Measurements from ENCODE around the gene LRP1.

LRP1 gene

DNA sequence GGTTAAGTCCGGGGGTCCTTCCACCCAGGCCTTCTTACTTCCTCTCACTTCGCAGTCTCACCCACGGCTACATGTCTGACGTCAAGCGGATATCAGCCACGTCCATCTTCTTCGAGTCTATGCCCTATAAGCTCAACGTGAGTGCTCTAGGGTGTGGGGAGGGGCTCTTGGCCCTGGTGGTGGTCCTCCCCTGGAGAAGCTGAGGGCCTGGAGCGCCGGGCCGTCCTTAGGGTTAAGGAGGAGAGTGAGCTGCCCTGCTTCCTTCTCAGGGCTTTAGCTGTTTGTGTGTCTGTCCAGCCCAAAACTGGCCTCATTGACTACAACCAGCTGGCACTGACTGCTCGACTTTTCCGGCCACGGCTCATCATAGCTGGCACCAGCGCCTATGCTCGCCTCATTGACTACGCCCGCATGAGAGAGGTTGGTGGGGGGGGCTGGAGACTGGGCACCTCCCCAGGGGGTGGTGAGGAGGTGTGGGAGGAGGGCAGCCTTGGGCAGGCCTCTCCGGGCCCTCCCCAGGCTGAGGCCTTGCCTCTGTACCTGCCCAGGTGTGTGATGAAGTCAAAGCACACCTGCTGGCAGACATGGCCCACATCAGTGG, 104.0 kb downstream of the LRP1 start:
- in situ Hi-C loops (cut with MboI; ENCODE audit: low sequenced_read_pairs): no loop called here

DNA sequence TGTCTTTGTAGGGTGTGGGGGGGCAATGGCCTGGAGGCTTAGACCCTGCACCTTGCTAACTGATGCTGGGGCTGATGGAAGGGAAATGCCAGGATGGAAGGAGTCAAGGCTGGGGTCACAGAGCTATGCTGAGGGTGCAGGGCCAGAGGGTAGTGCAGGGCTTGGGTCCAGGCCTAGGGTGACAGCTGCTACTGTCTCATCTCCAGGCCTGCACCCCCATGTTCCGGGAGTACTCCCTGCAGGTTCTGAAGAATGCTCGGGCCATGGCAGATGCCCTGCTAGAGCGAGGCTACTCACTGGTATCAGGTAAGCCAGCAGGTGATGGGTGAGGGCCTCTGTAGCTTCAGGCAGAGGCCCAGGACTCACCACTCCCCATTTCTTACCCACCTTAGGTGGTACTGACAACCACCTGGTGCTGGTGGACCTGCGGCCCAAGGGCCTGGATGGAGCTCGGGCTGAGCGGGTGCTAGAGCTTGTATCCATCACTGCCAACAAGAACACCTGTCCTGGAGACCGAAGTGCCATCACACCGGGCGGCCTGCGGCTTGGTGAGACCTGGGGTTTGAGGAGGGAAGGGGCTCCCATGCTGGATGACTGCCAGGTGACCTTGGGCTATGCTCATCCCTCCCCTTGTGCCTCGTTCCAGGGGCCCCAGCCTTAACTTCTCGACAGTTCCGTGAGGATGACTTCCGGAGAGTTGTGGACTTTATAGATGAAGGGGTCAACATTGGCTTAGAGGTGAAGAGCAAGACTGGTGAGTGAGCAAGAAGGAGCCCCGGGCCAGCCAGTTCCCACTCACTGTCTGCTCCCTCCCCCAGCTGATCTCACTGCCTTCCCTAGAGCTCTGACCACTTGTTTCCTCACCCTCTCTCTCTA, 105.3 kb downstream of the LRP1 start:
- in situ Hi-C loops (cut with MboI; ENCODE audit: low sequenced_read_pairs): no loop called here

DNA sequence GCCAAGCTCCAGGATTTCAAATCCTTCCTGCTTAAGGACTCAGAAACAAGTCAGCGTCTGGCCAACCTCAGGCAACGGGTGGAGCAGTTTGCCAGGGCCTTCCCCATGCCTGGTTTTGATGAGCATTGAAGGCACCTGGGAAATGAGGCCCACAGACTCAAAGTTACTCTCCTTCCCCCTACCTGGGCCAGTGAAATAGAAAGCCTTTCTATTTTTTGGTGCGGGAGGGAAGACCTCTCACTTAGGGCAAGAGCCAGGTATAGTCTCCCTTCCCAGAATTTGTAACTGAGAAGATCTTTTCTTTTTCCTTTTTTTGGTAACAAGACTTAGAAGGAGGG, 105.9 kb downstream of the LRP1 start:
- in situ Hi-C loops (cut with MboI; ENCODE audit: low sequenced_read_pairs): no loop called here

DNA sequence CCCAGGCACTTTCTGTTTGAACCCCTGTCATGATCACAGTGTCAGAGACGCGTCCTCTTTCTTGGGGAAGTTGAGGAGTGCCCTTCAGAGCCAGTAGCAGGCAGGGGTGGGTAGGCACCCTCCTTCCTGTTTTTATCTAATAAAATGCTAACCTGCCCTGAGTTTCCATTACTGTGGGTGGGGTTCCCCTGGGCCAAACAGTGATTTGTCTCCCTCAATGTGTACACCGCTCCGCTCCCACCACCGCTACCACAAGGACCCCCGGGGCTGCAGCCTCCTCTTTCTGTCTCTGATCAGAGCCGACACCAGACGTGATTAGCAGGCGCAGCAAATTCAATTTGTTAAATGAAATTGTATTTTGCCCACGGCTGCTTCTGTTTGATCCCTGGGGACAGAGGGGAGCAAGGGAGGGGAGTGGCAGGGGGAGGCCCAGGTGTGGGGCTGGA, 106.3 kb downstream of the LRP1 start:
- in situ Hi-C loops (cut with MboI; ENCODE audit: low sequenced_read_pairs): no loop called here

DNA sequence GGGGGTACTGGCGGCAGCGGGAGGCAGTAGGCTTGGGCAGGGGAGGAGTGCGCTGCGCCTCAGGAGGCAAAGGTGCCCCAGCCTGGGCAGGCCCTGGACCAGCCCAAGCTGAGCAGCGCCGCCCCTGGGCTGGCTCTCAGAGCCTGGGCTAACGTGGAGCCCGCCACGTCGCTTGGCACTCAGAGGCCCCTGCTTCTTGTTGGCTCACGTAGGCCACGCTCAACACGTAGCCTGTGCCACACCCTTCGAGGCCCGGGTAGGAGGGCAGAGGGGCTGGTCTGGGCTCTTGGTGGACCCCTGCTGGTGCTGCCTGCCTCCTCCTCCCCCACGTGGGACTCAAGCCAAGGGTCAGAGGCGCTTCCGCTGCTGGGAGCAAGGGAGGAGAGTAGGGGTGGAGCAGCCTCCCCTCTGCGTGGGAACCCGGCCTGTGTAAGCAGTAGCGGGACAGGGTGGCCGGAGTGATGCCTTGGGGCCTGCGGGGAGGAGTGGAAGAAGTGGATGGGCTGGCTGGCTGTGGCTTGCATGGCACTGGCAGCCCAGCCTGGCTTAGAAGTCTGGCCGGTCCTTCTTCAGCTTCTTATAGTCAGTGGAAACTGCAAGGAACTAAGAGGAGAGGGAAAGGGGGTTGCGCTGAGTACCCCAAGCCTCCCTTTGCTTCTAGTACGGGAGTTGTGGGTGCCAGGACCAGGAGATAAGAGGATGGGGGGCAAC, 106.9 kb downstream of the LRP1 start:
- in situ Hi-C loops (cut with MboI; ENCODE audit: low sequenced_read_pairs): no loop called here

DNA sequence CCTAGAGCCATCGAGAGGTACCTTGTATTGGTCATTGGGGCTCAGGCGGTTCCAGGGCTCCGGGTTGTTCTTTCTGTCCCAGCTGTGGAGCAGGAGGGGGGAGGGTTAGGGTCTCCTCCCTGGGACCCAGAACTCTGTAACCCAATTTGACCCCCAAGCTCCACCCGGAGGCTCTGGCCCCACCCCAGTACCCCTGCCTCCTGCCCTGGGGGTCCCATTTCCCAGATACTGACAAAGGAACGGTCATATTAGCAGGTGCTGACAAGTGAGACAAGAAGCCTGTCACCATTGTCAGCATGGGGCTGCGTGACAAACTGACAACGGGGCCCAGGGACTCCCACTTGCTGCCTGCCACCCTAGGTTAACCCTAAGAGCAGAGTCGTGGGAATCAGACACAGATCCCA, 107.4 kb downstream of the LRP1 start:
- in situ Hi-C loops (cut with MboI; ENCODE audit: low sequenced_read_pairs): no loop called here

DNA sequence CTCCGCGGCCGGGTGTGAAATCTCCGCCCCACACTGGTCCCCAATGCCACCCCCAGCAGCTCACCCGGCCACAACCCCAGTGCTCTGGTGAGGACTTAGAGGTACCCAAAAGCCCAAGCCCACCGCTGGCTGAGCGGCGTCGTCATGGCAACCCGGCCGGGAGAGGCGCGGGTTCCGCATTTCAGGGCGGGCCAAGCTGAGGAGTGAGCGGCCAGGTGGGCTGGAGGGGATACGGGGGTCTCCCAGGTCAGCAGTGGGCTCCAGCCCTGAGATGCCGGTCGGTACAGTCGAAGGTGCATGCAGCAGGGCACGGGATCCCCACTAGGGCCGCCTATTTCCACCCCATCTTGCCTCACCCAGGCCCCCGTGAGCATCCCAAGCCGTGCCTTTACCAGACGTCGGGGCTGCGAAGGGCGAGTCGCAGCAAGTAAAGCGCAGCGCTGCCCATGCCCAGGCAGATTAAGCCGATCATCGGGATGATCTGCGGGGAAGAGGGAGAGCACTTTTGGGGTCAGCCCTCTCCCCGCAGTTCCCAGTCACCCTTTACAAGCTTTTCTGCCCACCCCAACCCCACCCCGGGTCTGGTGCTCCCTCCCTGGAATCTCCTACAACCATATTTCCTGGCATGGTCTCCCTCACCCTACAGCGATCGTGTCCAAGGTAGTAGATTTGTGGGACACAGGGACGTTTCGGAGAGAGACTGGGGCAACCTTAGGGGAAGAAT, 108.1 kb downstream of the LRP1 start:
- in situ Hi-C loops (cut with MboI; ENCODE audit: low sequenced_read_pairs): no loop called here

DNA sequence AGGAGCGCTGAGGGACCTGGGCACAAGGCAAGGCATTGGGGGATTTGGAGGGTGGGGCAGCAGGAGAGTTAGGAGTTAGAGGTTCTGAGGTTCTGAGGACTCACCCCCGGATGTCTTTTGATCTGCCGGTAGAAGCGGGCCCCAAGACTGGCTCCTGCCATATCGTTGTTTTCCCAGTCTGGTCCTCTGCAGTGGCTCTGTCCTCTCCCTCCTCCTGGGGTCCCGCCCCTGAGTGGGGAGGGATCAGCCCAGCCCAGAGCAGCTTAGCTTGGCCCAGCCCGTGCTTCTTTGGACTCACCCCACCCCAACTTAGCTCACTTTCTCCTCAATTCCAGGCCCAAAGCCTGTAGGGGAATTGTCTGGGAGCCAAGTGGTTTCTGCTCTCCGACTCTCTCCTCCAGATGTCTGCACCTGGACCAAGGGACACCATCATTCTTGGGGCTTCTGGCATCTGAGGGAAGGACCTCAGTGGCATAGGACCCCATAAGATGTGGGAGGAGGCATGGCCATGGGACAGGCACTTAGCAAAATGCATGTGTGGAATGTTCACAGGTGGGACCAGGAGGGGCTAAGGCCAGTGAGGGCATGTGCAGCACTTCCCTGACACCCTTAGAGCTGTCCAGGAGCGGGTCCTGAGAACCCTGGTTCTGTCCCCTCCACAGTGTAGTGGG, 108.8 kb downstream of the LRP1 start:
- in situ Hi-C loops (cut with MboI; ENCODE audit: low sequenced_read_pairs): no loop called here

DNA sequence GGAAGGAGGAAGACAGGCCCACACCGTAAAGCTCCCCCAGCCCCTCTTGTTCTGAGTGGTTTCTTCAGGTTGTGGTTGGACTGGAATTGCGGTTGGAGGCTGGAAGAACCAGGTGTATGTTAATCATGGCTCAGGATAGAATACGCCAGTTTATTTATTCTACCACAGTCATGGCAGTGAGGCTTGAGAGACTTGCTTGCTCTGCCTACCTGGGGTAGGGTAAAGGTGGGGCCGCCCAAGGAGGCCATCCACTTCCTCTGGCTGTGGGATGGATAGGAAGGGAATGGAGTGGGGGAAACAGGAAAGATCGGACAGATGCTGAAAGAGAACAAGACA, 109.3 kb downstream of the LRP1 start:
- in situ Hi-C loops (cut with MboI; ENCODE audit: low sequenced_read_pairs): no loop called here

DNA sequence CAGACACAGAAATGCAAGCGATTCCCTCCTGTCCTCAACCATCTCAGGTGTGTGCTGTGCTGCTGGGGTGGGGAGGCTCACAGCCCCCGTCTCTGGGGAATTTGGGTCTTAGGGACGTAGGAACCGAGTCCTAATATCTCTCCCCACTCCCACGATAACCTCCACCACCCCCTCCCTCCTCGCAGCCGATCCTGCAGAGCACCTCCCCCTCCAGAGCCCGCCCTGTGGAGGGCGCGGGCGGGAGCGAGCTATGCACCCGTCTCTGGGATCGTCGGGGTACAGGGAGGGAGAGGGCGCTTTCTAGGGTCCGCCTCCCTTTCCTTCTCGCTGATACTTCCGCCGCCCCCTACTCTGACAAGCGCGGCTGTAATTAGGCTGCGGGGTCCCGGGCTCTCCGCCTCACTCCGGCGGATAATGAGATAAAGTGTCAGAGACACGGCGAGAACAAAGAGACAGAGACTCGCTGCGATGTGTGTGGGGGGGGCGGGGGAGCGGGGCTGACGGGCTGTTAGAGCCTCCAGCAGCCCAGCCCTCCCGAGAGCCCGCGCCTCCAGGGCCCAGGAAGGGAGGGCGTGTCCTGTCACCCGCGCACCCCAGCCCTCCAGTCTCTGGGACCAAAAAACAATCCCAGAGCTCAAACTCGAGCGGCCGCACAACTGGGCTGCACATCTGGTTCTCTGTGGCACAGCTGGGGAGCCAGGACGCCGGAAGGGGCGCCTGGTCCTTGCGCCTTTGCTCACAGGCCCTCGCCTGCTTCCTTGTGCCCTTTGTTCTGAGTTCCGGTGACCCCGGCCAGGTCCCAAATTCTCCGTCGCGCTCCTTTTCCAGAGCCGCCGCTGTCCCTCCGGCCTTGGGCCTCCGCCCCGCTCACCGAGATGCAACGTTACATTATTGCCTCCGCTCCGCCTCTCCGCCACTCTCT, 109.9 kb downstream of the LRP1 start:
- in situ Hi-C loops (cut with MboI; ENCODE audit: low sequenced_read_pairs): no loop called here

DNA sequence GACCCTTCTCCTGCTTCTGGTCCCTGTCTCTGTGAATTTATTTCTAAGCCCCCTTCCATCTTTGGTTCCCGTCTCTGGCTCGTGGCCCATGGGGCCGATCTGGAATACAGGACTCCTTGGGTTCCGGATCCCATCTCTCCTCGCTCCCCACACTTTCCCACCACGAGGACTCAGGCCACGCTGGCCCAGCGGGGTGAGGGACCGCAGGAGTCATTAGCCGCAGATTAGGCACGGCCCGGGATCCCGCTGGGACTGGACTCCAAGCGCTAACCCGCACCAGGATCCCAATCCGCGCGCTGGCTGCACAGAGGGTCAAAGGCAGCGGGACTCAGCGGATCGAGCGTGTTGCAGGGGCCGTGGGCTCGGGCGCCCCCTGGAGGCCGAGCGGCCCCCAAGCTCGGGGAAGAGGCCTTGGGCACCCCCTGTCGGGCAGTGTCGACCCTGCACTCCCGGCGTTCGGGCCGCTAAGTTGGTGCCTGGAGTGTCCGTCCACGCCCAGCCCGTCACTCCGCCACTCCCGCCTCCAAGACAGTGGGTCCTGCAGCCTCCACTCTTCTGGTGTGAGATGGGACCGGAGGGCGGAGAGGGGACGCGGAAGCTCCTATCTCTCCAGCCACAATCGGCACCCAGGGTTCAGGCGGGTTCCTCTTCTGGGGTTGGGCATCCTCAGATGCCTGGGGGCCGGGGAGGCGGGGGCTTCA, 110.7 kb downstream of the LRP1 start:
- in situ Hi-C loops (cut with MboI; ENCODE audit: low sequenced_read_pairs): no loop called here

DNA sequence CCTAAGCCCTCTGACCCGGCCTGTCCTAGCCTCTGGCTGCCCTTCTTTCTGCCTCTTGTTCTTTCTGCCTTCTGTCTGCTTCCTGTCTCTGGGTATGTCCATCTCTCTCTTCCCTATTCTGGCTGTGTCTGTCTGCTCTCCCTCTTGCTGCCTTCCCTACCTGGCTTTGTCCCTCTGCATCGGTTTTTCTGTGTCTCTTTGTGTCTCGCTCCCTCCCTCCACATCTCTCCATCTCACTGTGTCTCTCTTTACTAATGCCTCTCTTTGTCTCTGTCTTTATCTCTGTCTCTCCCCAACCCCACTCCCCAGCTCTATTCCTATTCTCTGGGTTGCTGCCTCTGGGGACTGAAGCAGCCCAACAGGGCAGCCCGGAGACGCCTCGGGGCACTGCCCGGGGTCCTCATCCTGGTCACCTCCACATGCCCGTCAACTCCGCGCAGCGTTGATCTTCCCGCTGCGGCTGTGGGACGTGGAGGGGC, 111.3 kb downstream of the LRP1 start:
- in situ Hi-C loops (cut with MboI; ENCODE audit: low sequenced_read_pairs): no loop called here

DNA sequence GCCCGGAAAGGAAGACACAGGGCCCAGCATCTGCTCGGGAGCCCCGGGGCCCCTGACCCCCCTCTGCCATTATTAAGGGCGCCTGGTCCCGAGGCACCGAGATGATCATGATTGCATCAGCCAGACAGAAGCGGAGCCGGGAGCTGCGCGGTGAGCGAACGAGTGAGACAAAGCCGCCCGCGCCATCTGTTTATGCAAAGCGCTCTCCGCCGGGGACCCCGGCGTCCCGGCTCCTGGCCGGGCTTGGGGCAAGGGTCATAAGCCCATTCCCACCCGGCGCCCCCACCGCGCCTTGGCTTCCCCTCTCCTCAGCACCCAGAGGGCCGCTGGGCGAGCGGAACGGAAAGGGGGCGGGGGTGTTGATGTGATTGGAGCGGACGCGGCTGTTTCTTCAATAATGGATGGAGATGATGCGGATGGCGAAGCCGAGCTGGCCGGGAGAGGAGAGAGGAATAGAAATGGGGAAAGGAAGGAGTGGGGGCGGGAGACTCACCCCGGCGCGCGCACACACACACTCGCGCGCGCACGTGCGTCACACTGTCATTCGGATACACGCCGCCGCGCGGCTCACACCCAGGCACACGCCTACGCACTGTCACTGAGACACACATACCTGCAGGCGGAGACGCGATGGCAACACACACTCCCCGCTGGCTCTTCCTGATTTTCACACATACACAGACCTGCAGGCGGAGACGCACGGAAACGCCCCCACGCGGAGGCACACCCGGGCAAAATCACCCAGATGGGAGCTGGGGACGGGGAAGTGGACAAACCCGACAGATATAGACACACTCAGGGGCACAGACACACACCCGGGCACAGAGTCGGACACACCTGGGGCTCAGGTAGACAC, 112.0 kb downstream of the LRP1 start:
- in situ Hi-C loops (cut with MboI; ENCODE audit: low sequenced_read_pairs): no loop called here

DNA sequence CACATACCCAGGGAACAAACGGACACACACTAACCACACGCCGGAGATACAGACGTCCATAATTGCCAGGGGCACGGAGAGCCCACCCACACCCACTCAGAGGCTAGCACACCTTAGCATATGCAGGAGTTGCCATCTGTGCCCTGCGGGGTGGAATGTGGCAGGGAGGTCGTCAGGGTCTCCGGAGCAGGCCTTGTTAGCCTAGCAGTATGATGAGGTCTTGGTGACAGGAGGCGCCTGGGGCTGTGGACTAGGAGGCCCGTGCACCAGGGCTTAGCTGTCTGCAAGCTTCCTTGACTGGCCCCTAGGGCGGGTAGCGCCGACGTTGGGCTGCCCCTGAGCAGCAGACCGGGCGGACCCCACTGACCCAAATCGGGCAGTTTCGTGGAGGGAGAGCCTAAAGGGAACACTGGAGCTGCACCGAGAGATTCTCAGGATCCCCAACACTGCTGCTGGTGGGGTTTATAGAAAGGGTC, 112.7 kb downstream of the LRP1 start:
- in situ Hi-C loops (cut with MboI; ENCODE audit: low sequenced_read_pairs): no loop called here

DNA sequence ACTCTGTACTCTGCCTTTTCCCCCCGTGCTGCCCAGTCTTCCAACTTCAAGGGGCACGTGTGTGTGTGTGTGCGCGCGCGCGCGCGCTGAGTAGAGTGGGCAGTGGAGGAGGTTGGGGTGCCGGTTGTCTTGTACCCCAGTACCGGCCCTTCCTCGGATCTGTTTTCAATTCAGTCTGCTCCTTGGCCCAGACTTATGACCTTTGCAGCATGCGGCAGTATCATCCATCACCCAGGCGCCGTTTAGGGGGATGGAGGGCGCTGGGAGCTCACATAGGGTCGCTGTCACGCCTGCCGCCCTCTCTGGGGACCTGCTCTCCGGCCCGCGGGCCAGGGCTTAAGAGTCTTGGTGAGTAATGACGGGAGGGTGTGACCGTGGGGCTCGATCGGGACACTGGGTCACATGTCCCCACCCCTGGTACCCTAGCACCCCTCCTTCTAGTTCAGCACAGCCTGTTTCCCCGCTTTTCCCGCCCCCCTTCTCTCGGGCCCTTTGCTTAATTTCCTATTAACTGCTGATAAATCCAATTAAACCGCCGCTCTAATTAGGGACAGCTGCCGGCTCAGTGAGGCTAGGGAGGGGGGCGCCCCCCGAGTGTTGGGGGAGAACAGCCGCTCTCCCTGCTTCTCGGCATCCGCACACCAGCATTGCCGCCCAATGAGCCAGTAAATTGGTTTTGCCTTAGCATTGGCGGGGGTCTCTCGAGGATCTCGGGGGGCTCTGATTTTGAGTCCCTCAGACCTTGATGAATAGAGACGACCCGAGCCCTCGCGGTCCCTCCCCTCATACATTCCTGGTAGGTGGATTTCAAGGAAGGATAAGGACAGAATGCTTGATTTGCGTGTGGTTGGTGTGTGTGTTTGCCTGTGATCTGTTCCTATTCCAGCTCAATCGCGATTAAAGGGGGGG, 113.4 kb downstream of the LRP1 start:
- in situ Hi-C loops (cut with MboI; ENCODE audit: low sequenced_read_pairs): no loop called here

DNA sequence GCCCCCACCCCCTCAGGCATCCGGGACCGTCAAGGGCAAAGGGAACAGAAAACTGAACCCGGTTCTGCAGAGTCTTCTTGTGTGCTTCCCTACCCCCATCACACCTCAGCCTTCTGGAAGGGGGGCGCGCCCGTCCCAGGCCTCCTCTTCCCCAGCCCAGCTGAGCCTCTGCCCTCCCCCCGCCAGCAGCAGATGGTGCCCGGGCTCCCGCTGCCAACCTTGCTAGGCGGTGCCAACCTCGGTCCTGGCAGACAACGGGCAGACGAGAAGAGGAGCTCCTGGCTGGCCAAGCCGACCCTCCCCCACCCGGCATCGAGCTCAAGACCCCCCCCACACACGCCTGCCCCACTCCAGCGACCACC, 114.0 kb downstream of the LRP1 start:
- in situ Hi-C loops (cut with MboI; ENCODE audit: low sequenced_read_pairs): no loop called here

Measured in hTERT RPE-1 (cell line).